ENCODE results near the gene MRPL33.

DNA sequence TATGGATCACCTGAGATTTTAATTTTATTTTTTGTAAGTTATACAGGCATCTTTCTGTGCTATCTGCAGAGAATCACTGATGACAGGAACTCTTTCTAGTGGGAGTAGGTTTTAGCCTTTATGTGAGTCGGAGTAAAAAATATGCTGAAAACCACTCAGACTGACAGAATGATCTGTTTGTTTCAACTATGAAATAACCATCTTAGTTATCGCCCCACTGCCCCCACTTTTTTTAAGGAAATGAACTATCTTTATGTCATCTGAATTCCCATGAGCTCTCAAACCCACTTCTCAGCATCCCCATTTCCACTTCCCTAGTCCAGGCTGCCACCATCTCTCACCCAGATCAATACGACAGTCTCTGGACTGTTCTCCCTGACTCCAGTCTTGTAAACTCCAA is 38.9 kb downstream of the MRPL33 start:
- TF ChIP-seq YY1 (IDR thresholded peaks at IDR 0.05; ENCODE audit: insufficient read depth, insufficient read length) (no peak), ZNF274 (IDR thresholded peaks at IDR 0.05; ENCODE audit: low read depth, low read length) (no peak), SUZ12 (IDR thresholded peaks at IDR 0.05; ENCODE audit: extremely low read depth, insufficient read depth, insufficient read length) (no peak)

All from NT2/D1 (cell line).